ENCODE measurements around the gene PC.

PC gene

DNA sequence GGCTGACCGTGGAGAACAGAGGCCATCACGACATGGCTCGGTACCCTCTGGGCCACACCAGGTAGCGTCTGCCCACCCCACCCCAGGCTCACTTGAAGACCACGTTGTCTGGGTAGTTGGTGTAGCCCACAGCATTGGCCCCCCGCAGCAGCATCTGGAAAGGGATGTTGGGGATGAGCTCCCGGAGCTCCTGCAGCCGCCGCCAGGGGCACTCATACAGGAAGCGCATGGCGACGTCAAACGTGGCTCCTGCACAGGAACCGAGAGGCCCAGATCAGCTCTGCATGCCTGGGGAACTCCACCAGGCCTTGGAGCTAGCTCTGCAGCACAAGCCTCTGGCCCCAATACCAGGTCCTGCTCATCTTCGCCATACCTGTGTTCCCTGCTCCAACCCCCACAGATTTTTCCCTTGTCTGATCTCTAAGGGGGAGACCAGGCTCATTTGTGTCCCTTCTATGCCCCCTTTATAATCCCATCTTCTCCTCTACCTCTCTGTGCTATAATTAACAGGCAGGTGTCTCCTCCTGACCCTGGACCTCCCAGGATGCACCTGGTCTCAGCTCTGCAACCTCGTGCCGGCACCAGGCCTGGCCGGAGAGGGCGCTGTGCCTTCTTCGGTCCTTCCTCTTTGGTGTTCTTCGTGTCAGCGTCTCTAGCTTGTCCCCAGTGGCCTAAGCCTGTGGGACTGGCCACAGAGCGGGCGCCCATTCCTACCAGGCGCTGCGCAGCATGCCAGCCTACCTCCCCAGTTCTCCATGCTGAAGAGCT, 106.3 kb downstream of the PC start:
- DNase-seq: no peak

DNA sequence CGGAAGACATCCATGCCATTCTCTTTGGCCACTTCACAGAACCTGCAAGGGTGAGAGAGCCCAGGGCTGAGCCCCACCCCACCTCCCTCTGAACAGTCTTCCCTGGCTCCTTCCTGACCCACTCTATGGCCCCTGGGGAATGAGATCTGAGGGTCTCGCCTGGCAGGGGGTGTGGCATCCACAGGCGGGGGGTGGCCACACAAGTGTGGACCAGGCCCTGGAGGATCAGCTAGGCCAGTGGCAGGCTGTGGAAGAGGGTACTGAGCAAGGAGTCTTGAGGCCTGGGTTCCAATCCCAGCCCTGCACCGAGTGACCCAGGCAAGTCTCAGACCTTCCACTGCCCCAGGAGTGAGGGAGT, 107.0 kb downstream of the PC start:
- no peak for DNase-seq

DNA sequence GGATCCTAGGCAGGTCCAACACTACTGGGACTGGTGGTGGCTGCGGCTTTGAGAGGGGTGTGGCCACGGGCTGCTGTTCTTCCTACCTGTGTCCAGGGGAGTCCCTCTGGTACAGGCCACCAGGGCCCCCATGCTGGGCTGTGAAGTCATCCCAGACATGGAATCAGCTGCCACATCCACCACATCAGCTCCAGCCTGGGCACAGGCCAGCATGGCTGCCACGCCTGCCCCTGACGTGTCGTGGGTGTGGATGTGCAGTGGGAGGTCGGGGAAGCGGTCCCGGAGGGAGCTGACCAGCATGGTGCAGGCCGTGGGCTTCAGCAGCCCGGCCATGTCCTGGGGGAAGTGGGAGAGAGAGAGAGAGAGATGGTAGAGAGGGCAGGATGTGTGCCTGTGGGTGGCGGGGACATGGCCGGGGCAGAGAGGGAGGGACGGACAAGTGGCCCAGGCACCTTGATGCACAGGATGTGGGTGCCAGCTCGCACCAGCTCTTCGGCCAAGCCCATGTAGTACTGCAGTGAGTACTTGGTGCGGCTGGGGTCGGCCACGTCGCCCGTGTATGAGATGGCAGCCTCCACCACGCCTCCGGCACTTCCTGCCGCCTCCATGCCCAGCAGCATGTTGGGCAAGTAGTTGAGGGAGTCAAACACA, 107.5 kb downstream of the PC start:
- DNase-seq: no peak

DNA sequence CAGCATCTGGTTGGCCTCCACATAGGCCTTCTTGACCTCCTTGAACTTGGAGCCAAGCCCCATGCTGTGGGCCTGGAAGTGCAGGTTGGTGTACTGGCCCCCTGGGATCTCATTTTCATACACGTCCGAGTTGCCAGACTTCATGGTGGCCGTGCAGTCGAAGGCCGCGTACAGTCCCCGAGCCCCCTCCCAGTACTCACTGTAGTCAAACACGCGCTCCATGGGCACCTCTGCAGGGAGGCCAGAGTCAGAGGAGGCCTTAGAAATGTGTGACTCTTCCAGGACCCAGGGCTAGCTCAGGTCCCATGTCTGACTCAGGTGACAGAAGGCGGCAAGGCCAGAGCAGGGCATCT, 108.0 kb downstream of the PC start:
- DNase-seq: no peak

DNA sequence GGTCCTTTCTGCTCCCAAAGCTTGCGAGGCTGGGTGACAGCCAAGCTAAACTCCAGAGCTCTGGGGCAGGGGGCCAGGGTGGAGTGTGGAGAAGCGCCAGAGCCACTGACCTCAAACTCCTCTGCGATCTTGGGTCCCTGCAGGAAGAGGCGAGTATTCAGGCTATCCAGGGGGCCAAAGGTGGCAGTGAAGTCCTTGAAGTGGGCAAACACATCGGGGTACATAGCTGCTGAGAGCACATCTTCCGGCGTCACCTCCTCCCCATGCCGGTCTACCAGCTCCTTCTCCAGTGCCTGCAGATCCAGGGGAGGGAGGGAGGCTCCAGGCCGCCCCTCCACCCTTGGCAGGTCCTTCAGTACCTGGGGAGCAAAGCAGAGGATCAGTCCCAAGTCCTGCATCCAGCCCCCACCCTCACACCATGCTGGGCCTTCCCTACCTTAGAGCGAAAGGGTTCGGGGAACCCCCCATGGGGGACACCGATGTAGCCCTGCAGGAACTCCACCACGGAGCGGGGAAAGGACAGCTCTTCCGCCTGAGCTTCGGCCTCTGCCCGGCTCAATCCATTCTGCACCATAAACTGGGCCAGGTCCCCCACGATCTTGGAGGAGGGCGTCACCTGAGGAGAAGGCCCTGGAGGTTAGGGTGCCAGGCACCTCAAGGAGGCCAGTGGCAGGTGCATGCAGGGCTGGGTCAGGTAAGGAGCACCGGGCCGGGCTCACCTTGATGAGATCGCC, 108.5 kb downstream of the PC start:
- DNase-seq: no peak

DNA sequence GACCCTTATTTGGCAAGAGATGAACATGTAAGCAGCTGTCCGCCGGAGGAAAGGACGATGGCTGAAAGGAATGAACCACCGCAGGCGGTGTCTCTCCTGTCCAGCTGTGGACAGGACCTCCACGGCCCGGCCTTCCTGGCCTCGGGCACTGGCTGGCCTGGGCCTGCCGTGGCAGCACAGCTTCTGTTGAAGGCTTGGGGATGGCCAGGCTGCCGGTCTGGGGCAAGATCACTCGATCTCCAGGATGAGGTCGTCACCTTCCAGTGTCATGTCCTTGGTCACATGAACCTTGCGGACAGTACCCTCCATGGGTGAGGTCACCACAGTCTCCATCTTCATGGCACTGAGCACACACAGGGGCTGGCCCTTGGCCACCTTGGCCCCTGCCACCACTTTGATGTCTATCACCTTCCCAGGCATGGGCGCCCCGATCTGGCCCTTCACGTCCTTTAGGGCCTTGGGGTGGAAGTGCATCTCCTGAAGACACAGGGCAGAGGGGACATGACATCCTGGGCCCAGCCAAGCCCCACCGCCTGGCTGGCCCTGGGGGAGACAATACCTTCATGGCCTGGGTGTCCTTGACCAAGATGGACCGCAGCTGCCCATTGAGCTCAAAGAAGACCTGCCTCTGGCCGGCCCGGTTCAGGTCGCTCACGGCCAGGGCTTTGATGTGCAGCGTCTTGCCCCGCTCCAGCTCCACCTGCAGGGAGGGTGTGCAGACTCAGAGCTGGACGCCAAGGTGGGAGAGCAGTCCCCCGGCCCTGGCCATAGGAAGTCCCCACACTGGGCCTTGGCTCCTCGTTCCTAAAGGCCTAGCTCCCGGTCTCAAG, 109.3 kb downstream of the PC start:
- no peak for DNase-seq

DNA sequence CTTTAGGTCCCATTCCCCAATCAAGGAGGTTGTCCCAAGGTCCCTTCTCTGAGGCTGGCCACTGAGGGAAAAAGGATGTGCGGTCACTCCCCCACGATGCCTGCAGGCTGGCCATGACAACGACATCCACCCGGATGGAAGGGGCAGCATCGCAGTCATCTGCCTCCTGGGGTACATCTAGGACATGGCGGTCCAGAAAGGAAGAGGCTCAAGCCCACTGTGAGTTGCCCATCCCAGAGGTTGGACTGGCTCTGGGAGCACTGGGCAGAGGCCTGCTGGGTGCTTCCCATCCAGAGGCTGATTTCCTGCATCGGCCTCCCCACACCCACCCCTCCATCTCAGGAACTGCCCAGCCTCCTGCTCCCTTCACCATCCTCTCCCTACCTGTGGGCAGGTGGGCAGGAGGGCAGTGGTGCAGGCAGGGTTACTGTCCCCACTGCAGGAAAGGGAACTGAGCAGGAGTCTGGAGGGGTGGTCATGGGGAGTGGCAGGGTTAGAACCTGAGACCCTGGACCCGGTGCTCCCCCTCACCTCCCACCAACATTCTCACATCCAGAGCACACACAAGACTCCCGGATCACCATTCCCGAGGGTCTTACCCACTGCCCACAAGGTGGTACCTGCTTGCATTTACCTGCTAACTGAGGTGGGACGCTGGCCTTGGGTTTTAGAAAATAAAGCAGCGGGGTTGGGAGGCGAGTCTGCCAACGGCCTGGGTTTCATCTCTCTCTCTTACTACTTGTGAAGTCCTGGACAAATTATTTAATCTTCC, 110.5 kb downstream of the PC start:
- no peak for DNase-seq

DNA sequence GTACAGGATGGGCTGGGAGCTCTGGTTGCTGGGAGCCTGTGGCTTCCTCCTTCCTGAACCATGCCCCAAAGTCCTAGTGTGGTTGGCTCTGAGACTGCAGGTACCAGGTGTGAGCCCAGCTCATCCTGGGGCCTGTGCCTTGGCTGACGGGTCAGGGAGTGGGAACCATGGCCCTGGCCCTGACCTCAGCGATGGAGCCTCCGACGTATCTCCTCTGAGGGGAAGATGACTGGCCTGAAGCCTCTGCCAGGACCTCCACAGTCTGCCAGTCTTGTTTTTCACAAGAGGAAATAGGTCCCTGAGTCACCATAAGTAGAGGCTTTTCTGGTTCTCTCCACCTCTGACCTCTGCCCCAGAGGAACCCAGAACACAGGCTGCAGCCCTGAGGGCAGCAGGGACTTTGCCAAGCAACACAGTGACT, 111.5 kb downstream of the PC start:
- no peak for DNase-seq

DNA sequence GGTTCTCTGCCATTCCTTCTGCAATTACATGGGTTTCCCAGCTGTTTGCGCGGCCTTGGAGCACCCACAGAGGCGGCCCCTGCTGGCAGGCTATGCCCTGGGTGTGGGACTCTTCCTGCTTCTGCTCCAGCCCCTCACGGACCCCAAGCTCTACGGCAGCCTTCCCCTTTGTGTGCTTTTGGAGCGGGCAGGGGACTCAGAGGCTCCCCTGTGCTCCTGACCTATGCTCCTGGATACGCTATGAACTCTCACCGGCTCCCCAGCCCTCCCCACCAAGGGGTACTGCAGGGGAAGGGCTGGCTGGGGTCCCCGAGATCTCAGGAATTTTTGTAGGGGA, 112.3 kb downstream of the PC start:
- no peak for DNase-seq

DNA sequence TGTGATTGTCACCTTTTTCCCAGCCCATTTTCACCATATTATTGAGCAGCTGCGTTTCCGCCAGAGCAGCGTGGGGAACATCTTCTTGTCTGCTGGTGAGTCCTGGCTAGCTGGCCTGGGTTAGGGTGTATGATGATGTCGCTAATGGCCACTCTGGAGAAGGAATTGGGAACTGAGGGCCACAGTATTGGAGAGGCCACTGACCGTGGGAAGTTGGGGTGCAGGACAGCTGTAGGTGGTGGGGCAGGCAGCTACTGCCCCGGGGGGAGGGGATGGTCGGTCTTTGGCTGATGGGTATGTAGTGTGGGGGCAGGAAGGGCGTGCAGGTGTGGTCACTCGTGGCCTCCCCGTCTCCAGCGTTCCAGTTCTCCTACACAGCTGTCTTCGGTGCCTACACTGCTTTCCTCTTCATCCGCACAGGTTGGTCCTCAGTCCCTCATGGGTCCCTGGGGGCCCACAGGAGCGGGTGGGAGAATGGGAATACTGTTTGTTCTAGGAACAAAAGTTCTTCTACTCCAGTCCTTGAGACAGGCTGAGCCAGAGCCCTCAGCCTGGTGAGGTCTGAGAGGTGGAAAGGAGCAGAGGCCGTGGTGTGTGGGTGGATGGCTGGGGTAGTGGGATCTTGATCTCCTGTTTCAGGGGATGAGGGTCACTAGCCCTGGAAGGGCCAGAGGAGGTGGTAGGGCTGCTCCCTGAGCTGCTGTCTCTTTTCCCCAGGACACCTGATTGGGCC, 112.9 kb downstream of the PC start:
- DNase-seq: no peak

DNA sequence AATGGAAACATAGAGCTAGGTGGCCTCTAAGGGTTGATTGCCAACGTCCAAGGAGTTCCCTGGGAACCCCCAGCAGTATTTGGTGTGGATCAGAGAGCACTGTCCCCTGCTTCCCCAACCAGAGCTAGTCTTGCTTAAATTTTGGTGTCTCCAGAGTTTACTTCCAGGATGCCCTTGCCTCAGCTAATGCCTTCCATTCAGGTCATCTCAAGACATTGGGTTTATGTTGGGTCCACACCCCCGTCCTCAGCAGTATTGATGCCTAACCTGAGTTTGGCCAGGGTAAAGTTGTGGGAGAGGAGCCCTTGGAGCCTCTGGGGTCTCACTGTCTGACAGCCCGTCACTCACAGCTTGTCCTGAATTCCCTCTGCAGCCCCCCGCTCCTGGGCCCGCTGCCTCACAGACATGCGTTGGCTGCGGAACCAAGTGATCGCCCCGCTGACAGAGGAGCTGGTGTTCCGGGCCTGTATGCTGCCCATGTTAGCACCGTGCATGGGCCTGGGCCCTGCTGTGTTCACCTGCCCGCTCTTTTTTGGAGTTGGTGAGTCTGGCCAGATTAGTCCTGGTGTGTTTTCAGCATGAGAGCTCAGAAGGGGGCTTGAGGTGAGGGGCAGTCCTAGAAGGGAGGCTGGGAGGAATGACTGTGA, 113.6 kb downstream of the PC start:
- DNase-seq: no peak

DNA sequence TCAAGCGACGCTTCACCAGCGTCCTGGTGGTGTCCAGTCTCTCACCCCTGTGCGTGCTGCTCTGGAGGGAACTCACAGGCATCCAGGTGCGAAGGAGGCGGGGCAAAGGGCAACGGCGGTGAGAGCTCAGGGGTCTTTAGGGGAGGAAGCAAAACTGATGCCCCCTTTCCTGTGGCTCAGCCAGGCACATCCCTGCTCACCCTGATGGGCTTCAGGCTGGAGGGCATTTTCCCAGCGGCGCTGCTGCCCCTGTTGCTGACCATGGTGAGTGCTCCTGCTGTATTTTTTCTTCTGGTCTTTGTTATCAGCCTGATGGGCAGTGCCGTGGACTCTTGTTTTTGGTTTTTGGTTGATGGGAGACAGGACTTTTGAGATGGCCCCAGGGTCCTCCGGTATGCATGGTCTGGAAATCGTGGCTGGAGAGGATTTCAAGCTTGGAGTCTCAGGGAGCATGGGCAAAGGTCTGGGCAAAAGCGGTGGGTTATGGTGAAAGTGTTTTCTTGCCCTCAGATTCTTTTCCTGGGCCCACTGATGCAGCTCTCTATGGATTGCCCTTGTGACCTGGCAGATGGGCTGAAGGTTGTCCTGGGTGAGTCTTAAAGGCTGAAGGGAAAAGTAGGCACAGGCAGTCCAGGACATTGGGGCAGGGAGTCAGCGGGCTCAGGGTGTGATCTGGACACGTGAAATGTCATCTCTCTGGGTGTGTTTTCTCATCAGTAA, 114.2 kb downstream of the PC start:
- DNase-seq: no peak

DNA sequence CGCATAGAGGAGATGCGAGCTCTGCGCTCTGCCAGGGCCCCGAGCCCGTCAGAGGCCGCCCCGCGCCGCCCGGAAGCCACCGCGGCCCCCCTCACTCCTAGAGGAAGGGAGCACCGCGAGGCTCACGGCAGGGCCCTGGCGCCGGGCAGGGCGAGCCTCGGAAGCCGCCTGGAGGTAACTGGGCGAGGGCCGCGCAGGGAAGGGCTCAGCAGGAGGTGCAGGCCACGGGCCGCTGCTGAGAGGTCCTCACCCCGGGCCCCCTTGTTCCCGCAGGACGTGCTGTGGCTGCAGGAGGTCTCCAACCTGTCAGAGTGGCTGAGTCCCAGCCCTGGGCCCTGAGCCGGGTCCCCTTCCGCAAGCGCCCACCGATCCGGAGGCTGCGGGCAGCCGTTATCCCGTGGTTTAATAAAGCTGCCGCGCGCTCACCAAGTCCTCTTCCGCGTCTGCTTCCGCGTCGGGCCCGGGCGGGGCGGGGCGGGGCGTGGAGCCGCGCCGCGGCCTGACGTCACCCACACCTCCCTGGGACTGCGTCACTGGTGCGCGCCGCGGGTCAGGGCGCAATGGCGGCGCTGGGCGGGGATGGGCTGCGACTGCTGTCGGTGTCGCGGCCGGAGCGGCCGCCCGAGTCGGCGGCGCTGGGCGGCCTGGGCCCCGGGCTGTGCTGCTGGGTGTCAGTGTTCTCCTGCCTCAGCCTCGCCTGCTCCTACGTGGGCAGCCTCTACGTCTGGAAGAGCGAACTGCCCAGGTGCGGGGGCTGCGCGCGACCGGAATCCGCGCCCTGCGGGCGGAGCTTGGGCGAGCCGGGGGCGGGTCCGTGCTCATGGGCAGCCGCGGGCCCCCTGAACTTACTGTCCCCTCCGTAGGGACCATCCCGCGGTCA, 115.0 kb downstream of the PC start, which contains the start of gene RCE1:
TSS of gene RCE1 (plus strand) at position 546 of the 880 bp plus-strand sequence. CDS start at position 561, 15 bp downstream.
- peak; percentile 62 to 92 for DNase-seq

DNA sequence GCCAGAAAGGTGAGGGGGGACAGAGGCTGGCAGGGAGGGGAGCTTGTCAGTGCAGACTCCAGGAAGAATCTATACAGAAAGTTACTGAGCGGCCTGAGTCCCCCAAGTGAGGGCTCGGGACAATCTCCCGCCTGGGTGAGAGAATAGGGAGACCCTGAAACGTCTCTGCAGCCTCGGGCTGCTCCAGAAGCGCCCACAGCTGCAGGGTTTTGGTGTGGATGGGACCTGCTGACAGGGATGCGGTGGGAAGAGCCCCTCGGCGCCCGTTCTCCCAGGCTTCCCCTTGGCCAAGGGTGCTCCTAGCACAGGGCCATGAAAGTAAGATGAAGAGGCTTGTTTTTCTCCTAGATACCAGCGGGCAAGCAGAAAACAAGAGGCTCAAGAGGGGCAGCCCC, 115.7 kb downstream of the PC start:
- DNase-seq: no peak

DNA sequence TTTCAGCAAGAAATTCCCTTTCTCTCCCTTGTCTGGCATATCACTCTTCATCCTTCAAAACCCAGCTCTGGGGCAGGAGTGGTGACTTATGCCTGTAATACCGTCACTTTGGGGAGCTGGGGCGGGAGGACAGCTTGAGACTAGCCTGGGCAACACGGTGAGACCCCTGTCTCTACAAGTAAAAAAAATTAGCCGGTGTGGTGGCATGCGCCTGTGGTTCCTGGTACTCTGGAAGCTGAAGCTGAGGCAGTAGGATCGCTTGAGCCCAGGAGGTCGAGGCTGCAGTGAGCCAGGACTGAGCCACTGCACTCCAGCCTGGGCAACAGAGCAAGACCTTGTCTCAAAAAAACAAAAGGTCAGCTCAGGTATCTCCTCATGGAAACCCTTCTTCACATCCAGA, 116.3 kb downstream of the PC start:
- no peak for DNase-seq

DNA sequence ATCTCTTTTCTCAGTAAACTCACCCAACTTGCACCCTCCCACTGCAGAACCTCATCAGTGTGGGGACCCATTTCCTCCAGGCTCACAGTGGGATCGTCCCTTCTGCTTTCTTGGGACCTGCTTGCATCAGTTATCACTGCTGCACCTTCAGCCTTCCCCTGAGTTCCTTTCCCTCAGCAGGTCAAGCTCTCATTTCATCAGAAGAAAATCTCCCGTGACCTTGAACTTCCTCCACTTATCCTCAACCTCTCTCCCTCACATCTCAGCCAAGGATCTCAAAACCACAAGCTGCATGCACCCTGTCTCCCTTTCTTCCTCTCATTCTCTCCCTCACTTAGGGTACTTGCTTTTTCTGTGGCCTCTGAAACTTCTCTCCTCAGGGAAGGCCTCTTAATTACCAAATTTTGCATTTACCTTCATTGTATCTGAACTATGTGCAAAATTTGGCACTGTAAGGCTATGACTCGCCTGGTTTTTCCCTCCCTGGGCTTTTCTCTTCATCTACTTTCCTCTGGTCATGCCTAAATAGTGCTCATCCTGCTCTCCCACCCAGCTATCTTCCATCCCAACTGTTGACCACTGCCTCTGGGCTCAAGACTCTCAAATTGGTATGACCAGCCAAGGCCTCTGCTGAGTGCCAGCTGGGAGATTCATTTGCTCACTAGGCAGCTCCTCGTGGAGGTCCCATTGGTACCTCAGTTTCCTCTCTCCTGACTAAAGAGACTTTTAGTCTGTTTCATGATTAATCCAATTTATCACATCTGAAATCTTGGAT, 117.7 kb downstream of the PC start:
- DNase-seq: no peak

DNA sequence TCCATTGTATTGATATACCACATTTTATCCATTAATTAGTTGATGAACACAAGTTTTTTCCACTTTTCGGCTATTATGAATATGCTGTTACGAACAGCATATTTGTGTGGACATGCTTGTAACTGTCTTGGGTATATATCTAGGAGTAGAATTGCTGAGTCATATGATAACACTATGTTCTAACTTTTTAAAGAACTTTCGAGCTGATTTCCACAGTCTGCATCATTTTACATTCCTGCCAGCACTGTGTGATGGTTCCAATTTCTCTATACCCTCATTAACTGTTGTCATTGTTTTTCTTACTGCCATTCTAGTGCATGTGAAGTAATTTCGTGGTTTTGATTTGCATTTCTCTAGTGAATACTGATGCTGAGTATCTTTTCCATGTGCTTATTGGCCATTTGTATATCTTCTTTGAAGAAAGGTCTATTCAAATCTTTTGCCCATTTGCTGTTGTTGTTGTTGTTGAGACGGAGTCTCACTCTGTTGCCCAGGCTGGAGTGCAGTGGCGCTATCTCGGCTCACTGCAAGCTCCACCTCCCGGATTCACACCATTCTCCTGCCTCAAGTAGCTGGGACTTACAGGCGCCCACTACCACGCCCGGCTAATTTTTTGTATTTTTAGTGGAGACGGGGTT, 122.3 kb downstream of the PC start:
- DNase-seq: no peak

DNA sequence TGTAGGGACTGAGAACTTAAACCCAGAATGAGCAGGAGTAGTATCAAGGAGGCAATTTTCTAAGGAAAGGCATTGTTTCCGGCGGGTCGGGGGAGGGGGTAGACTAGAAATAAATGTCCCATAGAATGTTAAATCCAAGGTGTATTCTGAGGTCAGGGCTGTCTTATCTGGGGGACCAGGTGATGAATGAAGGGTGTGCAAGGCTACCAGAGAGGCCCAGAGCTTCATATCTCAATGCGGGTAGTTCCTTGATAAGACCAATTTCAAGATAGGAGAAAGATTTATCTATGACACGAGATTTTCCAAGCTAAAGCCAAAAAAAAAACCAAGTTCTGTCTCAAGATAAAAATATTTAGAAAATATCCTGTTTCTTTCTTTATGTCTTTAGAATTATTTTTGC, 123.2 kb downstream of the PC start:
- no peak for DNase-seq

Data from NCI-H446 (cell line).